Activated B cell treated with CpG ODN at 0.5 μM for 24 hours (primary cell): ENCODE data around the gene NHLRC2. TPM values are rescaled to one million over a fixed set of nuclear protein-coding genes. Genes with fewer than 3 reads are reported as not detected.

Experiments
- ATAC-seq: fragments of 200-7000 bp; cut with Tn5 transposase; one replicate; pipeline ENCODE4 v1.10.0; 2021; ENCODE audit warnings: low read depth, mild to moderate bottlenecking, moderate library complexity
- CTCF ChIA-PET: fragments of 350-600 bp; sonication (Branson Sonifier 250); formaldehyde crosslinking; loops from one replicate; lab custom pipeline; 2021; ENCODE audit warnings: antibody characterized with exemption; lab: Charles Lee
- POLR2A ChIA-PET: fragments of 350-600 bp; sonication (Branson Sonifier 250); formaldehyde crosslinking; loops from one replicate; lab custom pipeline; 2021; ENCODE audit warnings: antibody characterized with exemption; lab: Charles Lee
- DNase-seq: peaks from one replicate; pipeline ENCODE4 v3.0.0; 2022
- H3K27ac Mint-ChIP-seq: one replicate; pipeline ENCODE4 v1.8.0; 2020; ENCODE audit warnings: mixed read lengths
- H3K27me3 Mint-ChIP-seq: one replicate; pipeline ENCODE4 v1.8.0; 2021; ENCODE audit warnings: mixed read lengths
- H3K36me3 Mint-ChIP-seq: one replicate; pipeline ENCODE4 v1.8.0; 2021; ENCODE audit warnings: low read depth, mixed read lengths
- H3K4me1 Mint-ChIP-seq: one replicate; pipeline ENCODE4 v1.8.0; 2021; ENCODE audit warnings: mixed read lengths
- H3K4me3 Mint-ChIP-seq: one replicate; pipeline ENCODE4 v1.8.0; 2020; ENCODE audit warnings: mild to moderate bottlenecking, mixed read lengths
- H3K9me3 Mint-ChIP-seq: one replicate; pipeline ENCODE4 v1.8.0; 2020; ENCODE audit warnings: mixed read lengths
- CTCF ChIP-seq: fragments of 200-600 bp; IDR thresholded peaks from one replicate; pipeline ENCODE4 v1.8.0; 2022; ENCODE audit warnings: antibody characterized with exemption, mild to moderate bottlenecking
- intact Hi-C: fragments of 100-400 bp; cut with micrococcal nuclease; formaldehyde crosslinking; loops from one replicate; pipeline ENCODE4 v1.15.1; 2024
- total RNA-seq: library from RNA; stranded (reverse); gene quantifications from 2 replicates; pipeline ENCODE4 v1.2.3, GENCODE V29; 2022

The NHLRC2 gene
- total RNA-seq, 1 donor from 2014 or later: 43.9 TPM

- no peak for TF ChIP-seq CTCF
- CTCF ChIA-PET: no interaction called here
- H3K36me3 Mint-ChIP-seq: peaks cover 15% of the 10 kb centered on the region
- intact Hi-C loops: loop anchor here (1.0 to 10.0 kb wide), 7 partner anchors 55 to 1479 kb away; partner anchors contain the start of genes ACSL5, ATRNL1, CASP7 and CCDC186
- H3K4me3 Mint-ChIP-seq: peak overlapping the region; percentile 98
- no peak for DNase-seq
- no peaks in the 10 kb centered on the region for H3K27me3 Mint-ChIP-seq
- H3K27ac Mint-ChIP-seq: peak overlapping the region; percentile 99
- peaks cover 46% of the 10 kb centered on the region for H3K4me1 Mint-ChIP-seq
- ATAC-seq: no peak
- H3K9me3 Mint-ChIP-seq: no peaks in the 10 kb centered on the region
- POLR2A ChIA-PET: interaction anchor here (0.6 to 1.2 kb wide), 5 partner anchors 9 to 320 kb away, joined by 3 to 5 read pairs (median 4); partner anchors contain the start of gene CCDC186
These were observed 866 bp upstream of the NHLRC2 start for GRCh38 chr10:113853578-113854012.

GRCh38 chr10:113854761-113855588, 514 bp downstream of the NHLRC2 start:
- H3K36me3 Mint-ChIP-seq: peaks cover 25% of the 10 kb centered on the region

DNA sequence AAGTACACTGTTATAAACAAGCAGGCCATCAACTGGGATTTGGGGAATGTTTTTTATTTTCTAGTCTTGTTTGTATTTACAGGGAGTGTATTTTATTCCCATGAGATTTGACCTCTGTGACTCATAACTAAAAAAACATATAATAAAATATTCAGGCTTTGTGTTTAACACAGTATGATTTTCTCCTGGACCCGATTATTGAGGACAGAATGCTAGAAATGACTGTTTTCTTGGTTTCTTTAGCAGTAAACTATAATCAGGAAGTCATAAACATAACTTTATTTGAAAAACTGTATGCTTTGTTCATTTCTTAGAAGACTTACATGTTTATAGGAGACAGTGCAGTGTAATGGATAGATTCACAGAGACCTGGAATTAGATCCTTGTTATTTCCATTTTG, 2.1 kb downstream of the NHLRC2 start:
- CTCF ChIA-PET: no interaction called here
- peaks cover 58% of the 10 kb centered on the region for H3K4me1 Mint-ChIP-seq
- no peak for TF ChIP-seq CTCF
- peaks cover 3% of the 10 kb centered on the region for H3K9me3 Mint-ChIP-seq
- H3K36me3 Mint-ChIP-seq: peaks cover 36% of the 10 kb centered on the region
- POLR2A ChIA-PET: no interaction called here
- no peaks in the 10 kb centered on the region for H3K27me3 Mint-ChIP-seq
- peak overlapping the region; percentile 99 for H3K27ac Mint-ChIP-seq
- no peak for DNase-seq
- intact Hi-C loops: loop anchor here (5.0 to 10.0 kb wide), 2 partner anchors 246 to 1482 kb away; partner anchors contain the start of gene ACSL5
- no peak for ATAC-seq
- H3K4me3 Mint-ChIP-seq: peak overlapping the region; percentile 98

More at GRCh38 chr10:113854761-113855588, 514 bp downstream of the NHLRC2 start:
- ChIA-PET CTCF (no interaction called here), POLR2A (interaction anchor here (0.5 kb wide), 1 partner anchor 131 kb away, joined by 3 read pairs; no protein-coding TSS in a partner anchor)
- H3K4me1 Mint-ChIP-seq: peaks cover 59% of the 10 kb centered on the region
- H3K27me3 Mint-ChIP-seq: no peaks in the 10 kb centered on the region
- peak; percentile 69 for DNase-seq
- no peak for TF ChIP-seq CTCF
- no peaks in the 10 kb centered on the region for H3K9me3 Mint-ChIP-seq
- H3K4me3 Mint-ChIP-seq: peak overlapping the region; percentile 98
- intact Hi-C loops: loop anchor here (1.0 to 10.0 kb wide), 9 partner anchors 56 to 1480 kb away; partner anchors contain the start of genes ACSL5, ATRNL1, CASP7 and CCDC186
- ATAC-seq: peak; percentile 65
- peak overlapping the region; percentile 99 for H3K27ac Mint-ChIP-seq

GRCh38 chr10:113857210-113857609, 2.7 kb downstream of the NHLRC2 start:
- POLR2A ChIA-PET: interaction anchor here (0.6 kb wide), 1 partner anchor 20 kb away, joined by 4 read pairs; no protein-coding TSS in a partner anchor
- peaks cover 38% of the 10 kb centered on the region for H3K36me3 Mint-ChIP-seq
- TF ChIP-seq CTCF: no peak
- CTCF ChIA-PET: no interaction called here
- H3K27me3 Mint-ChIP-seq: no peaks in the 10 kb centered on the region
- intact Hi-C loops: loop anchor here (5.0 to 10.0 kb wide), 2 partner anchors 245 to 1482 kb away; partner anchors contain the start of gene ACSL5
- H3K9me3 Mint-ChIP-seq: peaks cover 3% of the 10 kb centered on the region
- H3K4me3 Mint-ChIP-seq: no peak overlapping the region
- H3K27ac Mint-ChIP-seq: no peak overlapping the region
- peaks cover 53% of the 10 kb centered on the region for H3K4me1 Mint-ChIP-seq
- DNase-seq (no peak), ATAC-seq (no peak)

DNA sequence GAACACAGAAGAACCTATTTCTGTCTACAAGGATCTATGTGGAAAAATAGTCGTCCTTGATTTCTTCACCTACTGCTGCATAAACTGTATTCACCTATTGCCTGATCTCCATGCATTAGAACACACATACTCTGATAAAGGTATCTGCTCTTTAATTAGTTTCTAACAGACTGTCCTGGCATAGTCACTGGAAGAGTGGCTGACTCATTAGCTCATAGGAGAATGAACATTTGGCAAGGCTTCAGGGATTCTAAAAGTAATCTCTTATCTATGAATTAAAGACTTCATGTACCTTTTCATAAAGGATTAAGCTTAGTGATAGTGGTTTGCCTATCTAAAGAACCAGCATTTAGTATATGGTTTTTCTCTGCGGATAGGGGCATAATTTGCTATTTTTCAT, 4.1 kb downstream of the NHLRC2 start:
- intact Hi-C loops: loop anchor here (5.0 to 10.0 kb wide), 2 partner anchors 244 to 1484 kb away; partner anchors contain the start of gene ACSL5
- H3K27ac Mint-ChIP-seq: peak overlapping the region; percentile 36
- ATAC-seq (no peak), DNase-seq (no peak)
- ChIA-PET POLR2A (no interaction called here), CTCF (no interaction called here)
- no peak for TF ChIP-seq CTCF
- H3K27me3 Mint-ChIP-seq: no peaks in the 10 kb centered on the region
- H3K4me3 Mint-ChIP-seq: no peak overlapping the region
- peaks cover 47% of the 10 kb centered on the region for H3K36me3 Mint-ChIP-seq
- peaks cover 49% of the 10 kb centered on the region for H3K4me1 Mint-ChIP-seq
- H3K9me3 Mint-ChIP-seq: peaks cover 3% of the 10 kb centered on the region
